Measurements from ENCODE around the gene CRYZL1.

The CRYZL1 gene

GRCh38 chr21:33668180-33668579 lies 26.6 kb upstream of the CRYZL1 start:
- DNase-seq = no peak
- H3K36me3 ChIP-seq = no peaks in the 10 kb centered on the region
- no peak for TF ChIP-seq CTCF (IDR thresholded peaks at IDR 0.05; ENCODE audit: low read depth, low read length)
- H3K27ac ChIP-seq = no peak overlapping the region
- no peaks in the 10 kb centered on the region for H3K27me3 ChIP-seq (ENCODE audit: insufficient read depth, low read depth, severe bottlenecking)
- H3K9me3 ChIP-seq (ENCODE audit: severe bottlenecking) = no peaks in the 10 kb centered on the region
- no peak overlapping the region for H3K4me3 ChIP-seq (ENCODE audit: low read depth, low read length)

- H3K27me3 ChIP-seq (ENCODE audit: insufficient read depth, low read depth, severe bottlenecking) = no peaks in the 10 kb centered on the region
- H3K4me3 ChIP-seq (ENCODE audit: low read depth, low read length) = no peak overlapping the region
- no peaks in the 10 kb centered on the region for H3K36me3 ChIP-seq
- no peak for DNase-seq
- TF ChIP-seq CTCF (IDR thresholded peaks at IDR 0.05; ENCODE audit: low read depth, low read length) = no peak
- H3K27ac ChIP-seq = no peak overlapping the region
- no peaks in the 10 kb centered on the region for H3K9me3 ChIP-seq (ENCODE audit: severe bottlenecking)
Measured at GRCh38 chr21:33667636-33668035, 26.1 kb upstream of the CRYZL1 start.

GRCh38 chr21:33666153-33666552 lies 24.6 kb upstream of the CRYZL1 start:
- Histone ChIP-seq H3K36me3 (no peaks in the 10 kb centered on the region), H3K9me3 (ENCODE audit: severe bottlenecking) (no peaks in the 10 kb centered on the region), H3K4me3 (ENCODE audit: low read depth, low read length) (no peak overlapping the region), H3K27me3 (ENCODE audit: insufficient read depth, low read depth, severe bottlenecking) (no peaks in the 10 kb centered on the region), H3K27ac (no peak overlapping the region)
- DNase-seq = no peak
- no peak for TF ChIP-seq CTCF (IDR thresholded peaks at IDR 0.05; ENCODE audit: low read depth, low read length)

GRCh38 chr21:33664135-33664534 lies 22.6 kb upstream of the CRYZL1 start:
- H3K9me3 ChIP-seq (ENCODE audit: severe bottlenecking) = no peaks in the 10 kb centered on the region
- H3K4me3 ChIP-seq (ENCODE audit: low read depth, low read length) = no peak overlapping the region
- DNase-seq = no peak
- no peak for TF ChIP-seq CTCF (IDR thresholded peaks at IDR 0.05; ENCODE audit: low read depth, low read length)
- H3K36me3 ChIP-seq = no peaks in the 10 kb centered on the region
- no peaks in the 10 kb centered on the region for H3K27me3 ChIP-seq (ENCODE audit: insufficient read depth, low read depth, severe bottlenecking)
- no peak overlapping the region for H3K27ac ChIP-seq

GRCh38 chr21:33663241-33663640 lies 21.7 kb upstream of the CRYZL1 start:
- Histone ChIP-seq H3K36me3 (no peaks in the 10 kb centered on the region; the same call in 1 of the 2 replicates), H3K27me3 (ENCODE audit: insufficient read depth, low read depth, severe bottlenecking) (no peaks in the 10 kb centered on the region), H3K4me3 (ENCODE audit: low read depth, low read length) (no peak overlapping the region), H3K27ac (no peak overlapping the region), H3K9me3 (ENCODE audit: severe bottlenecking) (no peaks in the 10 kb centered on the region)
- DNase-seq = no peak
- no peak for TF ChIP-seq CTCF (IDR thresholded peaks at IDR 0.05; ENCODE audit: low read depth, low read length)

GRCh38 chr21:33662046-33662445 lies 20.5 kb upstream of the CRYZL1 start:
- no peaks in the 10 kb centered on the region for H3K27me3 ChIP-seq (ENCODE audit: insufficient read depth, low read depth, severe bottlenecking)
- H3K27ac ChIP-seq = no peak overlapping the region
- DNase-seq = no peak
- no peaks in the 10 kb centered on the region for H3K9me3 ChIP-seq (ENCODE audit: severe bottlenecking)
- H3K36me3 ChIP-seq = no peaks in the 10 kb centered on the region; the same call in 1 of the 2 replicates
- no peak overlapping the region for H3K4me3 ChIP-seq (ENCODE audit: low read depth, low read length)
- TF ChIP-seq CTCF (IDR thresholded peaks at IDR 0.05; ENCODE audit: low read depth, low read length) = no peak
